ENCODE results near the gene IL13RA1.
"Not testable (repeated sequence)": the region's sequence is repeated elsewhere in the genome, so short reads cannot be mapped to it uniquely, and the experiment has no call there.

IL13RA1 gene

DNA sequence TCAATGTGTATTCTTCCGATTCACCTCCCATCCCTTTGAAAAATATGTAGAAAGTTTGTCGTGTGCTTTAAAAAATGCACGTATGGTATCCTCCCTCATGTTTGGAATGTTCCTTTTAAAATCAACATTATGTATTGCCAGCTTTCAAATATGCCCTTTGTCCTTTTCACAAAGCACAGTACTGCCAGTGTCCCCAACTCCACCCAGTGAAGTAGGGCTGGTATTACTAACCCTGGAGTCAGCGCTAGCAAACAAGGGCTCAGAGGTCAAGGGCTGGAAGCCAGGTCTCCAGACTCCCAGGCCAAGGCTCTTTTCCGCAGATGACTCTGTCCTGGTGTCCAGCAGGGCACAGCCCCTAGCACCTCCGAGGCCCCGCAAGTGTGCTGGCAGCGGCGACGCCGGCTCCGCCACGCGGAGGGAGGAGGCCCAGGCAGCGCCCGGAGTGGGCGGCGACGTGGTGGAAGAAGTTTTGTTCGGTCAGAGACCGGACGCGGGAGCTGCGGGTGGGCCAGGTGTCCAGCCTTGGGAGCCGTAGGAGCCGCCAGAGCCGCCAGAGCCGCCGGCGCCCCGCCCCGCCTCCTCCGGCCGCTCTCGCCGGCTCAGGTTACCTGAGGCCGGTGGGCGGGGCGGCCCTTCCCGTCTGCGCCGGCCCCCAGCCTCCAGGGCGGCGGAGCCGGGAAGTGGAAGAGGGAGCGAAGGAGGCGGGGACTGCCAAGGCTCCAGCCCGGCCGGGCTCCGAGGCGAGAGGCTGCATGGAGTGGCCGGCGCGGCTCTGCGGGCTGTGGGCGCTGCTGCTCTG lies at the start of gene IL13RA1:
IL13RA1 (plus strand) TSS at position 720 of the 799 bp plus-strand sequence; CDS start at position 753, 33 bp downstream.
- DNase-seq, result peak in 1 of 2 experiments; percentile 65

DNA sequence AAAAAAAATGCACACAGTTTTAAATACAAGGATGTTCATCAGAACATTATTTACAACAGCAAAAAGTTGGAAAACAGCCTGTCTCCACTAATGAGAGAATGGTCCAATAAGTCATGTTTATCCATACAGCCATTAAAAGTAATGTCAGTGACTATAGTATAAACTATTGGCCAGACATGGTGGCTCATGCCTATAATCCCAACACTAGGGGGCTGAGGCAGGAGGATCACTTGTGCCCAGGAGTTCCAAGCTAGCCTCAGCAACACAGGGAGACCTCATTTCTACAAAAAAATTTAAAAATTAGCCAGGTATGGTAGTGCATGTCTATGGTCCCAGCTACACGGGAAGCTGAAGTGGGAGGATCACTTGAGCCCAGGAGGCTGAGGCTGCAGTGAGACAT lies 48.1 kb upstream of the IL13RA1 start:
- no peak for DNase-seq

DNA sequence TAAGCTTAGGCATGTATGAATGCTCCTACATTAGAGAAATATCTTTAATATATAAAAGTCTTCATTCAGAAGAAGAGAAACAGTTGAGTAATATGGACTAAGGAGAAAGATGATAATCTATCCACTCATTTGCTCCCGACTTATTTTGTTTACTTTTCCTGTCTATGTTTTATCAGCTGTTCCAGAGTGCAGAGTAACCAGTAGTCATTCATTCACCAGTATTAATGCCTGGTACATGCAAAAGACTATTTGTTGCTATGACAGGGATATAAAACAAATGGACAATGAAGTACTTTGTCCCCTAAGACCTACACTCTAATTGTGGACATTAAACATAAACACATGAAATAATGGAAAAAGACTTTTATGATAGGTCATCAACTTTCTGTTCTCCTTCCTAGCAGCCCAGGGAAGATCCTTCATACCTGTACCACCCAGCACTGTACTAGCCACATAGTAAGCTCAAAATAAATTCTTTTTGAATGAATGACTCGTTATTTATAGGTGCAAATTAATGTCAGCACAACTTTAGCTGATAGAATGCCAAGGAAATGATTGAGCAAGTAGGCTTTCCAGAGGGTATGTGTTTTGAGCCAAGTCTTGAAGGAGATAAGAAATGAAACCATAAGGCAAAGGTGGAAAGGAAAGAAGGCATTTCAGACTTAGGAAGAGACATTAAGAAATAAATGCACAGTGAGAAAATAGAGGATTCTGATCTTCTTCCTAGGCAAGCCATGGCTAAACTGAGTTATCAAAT lies 45.0 kb upstream of the IL13RA1 start:
- DNase-seq, result no peak

DNA sequence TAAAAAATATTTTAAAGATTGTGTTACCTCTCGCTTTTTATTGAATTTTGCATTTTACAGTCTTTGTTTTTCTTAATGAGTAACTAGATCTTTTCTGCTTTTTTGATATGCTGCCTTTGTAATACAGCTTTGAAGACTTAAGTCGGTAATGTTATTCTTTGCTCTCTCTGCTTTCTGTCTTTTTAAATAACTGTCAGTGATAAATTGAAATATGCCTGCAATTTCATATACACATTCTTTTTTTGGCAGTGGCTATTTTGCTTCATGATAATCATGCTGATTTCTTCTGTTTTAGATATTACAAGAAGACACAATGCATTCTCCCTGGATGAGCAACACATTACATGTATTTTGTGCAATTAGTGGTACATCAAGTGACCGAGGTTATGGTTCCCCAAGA lies 42.0 kb upstream of the IL13RA1 start:
- no peak for DNase-seq

DNA sequence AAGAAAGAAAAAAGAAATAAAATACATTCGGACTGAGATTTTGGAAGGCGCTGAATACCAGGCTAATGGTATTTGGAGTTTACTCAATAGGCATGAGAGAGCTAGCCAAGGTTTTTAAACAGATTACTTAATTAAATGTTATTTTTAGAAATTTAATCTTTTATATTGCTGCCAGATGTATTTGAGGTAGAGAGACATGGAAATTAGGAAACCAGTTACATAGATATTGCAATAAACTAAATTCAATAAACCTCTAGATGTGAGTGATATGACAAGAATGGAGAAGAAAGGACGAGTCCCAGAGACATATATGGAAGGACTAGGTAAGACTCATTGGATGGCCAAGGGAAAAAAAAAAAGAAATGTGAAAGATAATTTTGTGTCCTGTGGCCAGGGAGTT lies 38.5 kb upstream of the IL13RA1 start:
- no peak for DNase-seq

DNA sequence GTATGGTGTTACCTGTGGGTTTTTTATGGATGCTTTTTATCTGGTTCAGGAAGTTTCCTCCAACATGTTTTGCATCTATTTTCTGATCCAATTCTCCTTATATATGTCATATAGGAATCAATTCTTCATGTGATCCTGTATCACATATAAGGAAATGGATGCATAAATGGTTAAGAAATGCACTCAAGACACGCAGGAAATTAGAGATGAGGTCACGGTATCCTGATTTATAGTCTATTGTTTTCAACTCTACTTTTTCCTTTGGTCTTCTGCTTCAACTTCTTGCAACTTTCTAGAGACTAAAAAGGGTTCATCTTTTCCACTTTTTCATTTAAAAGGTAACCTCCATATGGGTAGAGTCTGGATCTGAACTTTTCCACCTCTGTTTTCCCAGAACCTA lies 33.6 kb upstream of the IL13RA1 start:
- no peak for DNase-seq

DNA sequence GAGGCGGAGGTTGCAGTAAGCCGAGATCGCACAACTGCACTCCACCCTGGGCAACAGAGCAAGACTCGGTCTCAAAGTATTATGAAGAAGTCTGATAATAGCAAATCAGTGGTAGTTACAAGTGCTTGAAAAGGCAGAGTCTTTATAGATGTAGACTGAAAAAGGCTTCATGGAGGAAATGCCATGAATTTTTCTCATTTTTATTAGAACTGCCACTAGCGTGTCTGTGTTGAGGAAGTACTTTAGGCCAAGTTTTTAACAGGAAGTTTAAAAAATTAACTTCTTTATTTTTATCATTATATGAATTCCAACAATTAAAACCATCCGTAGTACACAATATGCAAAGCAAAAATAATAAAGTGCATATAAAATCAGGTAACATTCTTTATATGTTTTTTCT lies 32.8 kb upstream of the IL13RA1 start:
- no peak for DNase-seq

DNA sequence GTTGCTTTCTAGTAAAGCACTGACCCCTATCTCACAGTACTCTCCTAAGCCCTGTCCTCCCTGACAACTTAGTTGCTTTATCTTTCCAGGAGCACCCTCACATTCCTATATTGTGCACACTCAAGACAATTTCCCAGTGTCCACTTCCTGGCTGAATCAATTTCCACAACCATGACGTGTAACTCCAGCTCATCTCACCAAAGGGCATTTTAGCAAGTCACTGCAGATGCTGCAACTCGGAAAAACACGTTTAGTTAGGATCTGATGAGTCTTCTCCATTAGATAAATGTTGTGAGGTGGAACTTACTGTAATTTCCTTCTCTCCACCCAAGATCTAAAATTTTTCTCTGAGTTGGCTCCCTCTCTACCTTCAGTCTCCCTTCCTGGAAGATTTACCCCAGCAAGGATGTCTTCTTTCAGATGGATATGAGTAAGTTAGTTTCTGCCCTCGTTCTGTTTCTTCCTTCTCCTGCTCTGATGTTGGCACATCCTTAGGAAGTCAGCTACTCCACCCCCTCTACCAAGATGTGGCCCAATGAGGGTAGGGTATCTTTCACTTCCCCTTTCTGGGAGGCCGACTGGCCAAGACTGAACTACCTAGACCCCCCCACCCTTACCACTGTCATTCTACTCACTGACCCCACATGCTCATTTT lies 28.8 kb upstream of the IL13RA1 start:
- no peak for DNase-seq

DNA sequence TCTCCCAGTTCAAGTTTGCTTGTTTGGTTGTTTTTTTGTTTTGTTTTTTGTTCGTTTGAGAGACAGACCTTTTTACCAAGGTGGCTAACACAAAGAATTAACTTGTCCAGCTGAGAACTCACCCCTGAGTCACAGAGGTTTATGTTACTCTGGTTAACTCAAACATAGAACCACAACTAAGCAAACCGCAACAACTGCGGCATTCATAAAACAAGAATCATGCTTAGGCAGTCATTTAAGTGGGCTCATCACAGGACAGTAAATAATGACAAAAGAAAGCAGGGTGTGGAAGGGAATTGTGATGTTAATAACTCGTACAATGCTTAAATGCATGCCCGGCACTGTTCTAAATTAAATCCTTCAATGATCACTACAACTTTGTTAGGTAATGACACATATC lies 24.7 kb upstream of the IL13RA1 start:
- DNase-seq, result no peak

DNA sequence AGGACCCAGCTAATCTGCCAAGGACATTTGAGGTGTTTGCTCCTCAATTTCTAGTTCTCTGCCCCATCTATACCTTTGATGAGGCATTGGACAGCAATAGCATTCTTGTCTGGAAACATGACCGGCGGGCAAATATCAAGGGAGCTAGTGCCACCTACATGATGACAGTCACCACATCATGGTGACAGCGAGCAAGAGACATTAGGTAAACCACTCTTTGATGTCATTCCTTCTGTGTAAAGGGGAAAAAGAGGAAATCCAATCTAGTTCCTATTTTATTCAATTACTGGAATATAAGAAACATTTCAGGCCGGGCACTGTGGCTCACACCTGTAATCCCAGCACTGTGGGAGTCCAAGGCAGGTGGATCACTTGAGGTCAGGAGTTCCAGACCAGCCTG lies 20.7 kb upstream of the IL13RA1 start:
- no peak for DNase-seq

DNA sequence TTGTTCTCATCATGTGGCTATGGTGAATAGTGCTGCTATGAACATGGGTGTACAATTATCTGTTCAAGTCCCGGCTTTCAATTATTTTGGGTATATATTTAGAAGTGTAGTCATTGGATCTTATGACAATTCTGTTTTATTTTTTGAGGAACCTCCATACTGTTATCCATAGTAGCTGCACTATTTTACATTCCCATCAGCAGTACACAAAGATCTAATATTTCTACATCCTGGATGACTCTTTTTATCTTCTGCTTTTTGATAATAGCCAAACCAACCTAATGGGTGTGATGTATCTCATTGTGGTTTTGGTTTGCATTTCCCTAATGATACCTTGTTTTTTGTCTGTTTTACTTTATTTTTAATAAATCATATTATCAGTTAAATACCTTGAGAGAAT lies 12.9 kb upstream of the IL13RA1 start:
- DNase-seq, result no peak

DNA sequence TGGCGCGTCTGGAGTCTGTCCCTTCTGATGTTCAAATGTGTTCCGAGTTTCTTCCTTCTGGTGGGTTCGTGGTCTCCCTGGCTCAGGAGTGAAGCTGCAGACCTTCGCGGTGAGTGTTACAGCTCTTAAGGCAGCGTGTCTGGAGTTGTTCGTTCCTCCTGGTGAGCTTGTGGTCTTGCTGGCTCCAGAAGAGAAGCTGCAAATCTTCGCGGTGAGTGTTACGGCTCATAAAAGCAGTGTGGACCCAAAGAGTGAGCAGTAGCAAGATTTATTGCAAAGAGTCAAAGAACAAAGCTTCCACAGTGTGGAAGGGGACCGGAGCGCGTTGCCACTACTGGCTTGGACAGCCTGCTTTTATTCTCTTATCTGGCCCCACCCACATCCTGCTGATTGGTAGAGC lies 11.5 kb upstream of the IL13RA1 start:
- not testable (repeated sequence) for DNase-seq

DNA sequence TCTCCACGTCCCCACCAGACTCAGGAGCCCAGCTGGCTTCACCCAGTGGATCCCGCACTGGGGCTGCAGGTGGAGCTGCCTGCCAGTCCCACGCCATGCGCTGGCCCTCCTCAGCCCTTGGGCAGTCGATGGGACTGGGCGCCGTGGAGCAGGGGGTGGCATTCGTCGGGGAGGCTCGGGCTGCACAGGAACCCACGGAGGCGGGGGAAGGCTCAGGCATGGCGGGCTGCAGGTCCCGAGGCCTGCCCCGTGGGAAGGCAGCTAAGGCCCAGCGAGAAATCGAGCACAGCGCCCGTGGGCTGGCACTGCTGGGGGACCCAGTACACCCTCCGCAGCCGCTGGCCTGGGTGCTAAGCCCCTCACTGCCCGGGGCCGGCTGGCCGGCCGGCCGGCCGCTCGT lies 10.6 kb upstream of the IL13RA1 start:
- DNase-seq, result not testable (repeated sequence)

DNA sequence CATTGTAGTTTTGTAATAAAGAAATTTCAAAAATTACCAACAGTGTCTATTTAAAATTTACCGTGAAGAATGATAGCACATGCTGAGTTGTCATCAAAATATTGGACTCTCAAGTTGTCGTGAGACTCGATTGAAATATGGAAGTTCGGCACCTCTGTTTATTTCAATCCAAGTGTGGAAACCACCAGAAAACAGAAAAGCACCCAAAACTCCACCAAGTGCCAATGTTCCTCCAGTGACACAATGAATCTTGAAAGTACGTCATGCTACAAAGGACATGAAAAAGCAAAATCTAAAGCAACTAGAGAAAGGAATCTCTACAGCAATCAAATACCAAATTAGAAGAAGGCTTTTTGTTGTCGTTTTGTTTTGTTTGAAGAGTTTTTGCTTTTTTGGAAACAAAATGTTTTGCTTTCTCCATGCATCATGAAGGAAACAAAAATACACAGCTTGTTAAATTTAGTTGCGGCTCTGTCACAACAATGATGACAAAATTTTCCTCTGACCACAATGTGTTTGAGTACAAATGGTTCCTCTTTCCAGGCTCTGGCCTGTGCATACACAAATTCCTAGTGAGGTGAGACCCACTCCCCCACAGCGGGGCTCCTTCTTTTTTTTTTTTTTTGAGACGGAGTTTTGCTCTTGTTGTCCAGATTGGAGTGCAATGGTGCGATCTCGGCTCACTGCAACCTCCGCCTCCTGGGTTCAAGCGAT lies 9.6 kb upstream of the IL13RA1 start:
- no peak for DNase-seq

DNA sequence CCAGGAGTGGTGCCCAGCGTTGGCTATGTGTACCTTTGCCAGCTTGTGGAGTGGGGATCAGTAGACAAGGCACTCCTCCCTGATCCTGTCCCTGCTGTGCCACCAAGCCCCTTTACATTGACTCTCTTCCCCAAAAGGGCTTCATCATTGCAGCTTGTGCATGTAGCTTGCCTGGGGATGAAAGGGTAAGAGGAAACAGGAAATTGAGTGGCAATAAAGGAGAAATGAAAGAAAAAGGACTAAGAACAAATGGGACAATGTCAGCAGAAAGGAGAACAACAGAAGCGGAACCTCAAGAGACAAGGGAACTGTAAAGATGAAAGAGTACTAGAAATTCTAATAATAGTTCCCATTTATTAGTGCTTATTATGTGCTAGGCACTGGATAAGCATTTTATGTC lies 8.7 kb upstream of the IL13RA1 start:
- no peak for DNase-seq

DNA sequence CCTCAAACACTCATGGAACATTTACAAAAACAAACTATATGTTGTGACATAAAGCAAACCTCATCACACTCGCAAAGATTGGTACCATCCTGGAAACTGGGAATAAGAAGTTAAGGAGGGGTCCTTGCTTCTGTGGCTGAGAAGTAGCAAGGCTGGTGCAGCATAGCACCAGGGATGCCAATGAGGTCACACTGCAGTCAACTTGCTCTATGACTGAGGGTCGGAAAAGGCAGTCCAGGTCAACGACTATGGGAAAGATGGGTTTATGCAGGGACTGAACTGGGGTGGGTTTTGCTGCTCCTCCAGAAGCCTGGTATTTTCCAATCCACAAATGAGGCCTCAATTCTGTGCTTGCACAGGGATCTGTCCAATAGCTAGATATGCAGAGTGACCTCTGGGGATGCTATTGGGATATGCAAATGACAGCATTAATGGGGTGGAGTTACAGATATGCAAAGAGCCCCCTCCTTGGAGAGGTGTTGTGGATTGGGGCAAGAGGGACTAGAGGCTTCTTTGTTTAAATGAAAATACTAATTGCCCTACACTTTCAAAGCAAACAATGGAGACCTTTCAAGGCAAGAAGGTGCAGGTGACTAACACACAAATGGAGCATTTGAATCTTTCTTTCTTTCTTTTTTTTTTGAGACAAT lies 7.2 kb upstream of the IL13RA1 start:
- DNase-seq, result no peak

DNA sequence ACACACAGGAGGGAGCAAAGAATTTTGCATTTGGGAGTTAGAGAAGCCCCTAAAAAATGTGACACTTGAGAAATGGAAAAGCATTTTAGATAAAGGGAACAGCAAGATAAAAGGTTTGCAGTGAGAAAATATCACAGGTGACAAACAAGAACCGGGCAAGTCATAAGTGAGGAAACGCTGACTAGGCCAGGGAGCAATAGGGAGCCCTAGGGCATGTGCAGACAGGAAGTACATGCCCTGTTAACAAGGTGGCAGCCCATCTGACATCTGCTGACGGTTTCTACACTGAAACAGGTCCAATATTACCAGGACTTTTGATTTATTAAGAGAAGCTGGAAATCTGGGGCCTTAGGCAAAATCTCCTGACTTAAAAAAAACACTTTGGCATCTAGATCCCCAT lies 4.0 kb upstream of the IL13RA1 start:
- no peak for DNase-seq

DNA sequence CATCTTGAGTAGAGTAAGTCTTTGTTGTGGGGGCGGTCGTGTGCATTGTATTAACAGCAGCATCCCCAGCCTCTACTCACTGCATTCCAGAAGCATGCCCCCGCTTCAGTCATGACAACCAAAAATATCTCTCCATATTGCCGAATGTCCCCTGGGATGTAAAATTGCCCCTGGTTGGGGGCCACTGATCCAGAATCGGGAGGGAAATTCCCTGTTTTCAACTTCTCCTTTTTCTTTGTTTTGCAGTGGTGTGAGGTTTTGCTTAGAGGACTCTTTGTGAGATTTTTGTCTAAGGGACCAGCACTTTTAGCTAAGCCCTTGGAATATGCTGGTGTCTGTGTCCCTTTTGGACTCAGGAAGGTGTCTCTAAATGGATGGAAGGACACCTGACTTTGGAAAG lies 3.0 kb upstream of the IL13RA1 start:
- no peak for DNase-seq

DNA sequence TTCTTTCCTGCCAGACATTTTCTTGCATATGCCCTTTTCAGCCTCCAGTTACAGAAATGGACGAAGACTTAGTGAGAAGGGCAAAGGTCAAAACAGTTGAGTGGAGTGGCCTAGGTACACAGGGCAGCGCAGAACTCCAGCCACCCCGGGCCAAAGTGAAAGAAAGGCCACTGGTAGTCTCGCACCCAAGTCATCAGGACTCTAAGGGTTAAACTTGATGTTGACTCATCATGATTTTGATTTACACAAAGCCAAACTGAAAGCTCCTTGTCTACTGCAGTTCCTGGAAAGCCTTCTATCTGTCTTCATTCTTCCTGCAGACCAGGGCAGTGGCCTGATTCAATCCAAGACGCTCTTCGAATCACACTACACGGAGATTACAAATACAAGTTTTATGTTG lies 2.6 kb upstream of the IL13RA1 start:
- DNase-seq, result no peak

DNA sequence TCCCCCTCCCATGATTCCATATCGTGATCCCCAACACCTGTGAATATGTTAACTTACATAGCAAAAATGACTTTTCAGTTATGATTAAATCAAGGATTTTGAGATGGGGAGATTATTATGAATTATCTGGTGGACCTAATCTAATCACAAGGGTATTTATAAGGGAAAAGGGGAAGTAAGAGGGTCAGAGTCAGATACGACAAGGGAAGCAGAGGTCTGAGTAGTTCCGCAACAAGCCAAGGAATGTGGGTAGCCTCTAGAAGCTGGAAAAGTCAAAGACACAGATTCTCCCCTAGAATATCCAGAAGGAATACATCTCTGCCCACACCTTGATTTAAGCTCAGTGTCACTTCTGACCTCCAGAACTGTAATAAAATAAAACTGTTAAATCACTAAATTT lies 1.0 kb upstream of the IL13RA1 start:
- no peak for DNase-seq

DNA sequence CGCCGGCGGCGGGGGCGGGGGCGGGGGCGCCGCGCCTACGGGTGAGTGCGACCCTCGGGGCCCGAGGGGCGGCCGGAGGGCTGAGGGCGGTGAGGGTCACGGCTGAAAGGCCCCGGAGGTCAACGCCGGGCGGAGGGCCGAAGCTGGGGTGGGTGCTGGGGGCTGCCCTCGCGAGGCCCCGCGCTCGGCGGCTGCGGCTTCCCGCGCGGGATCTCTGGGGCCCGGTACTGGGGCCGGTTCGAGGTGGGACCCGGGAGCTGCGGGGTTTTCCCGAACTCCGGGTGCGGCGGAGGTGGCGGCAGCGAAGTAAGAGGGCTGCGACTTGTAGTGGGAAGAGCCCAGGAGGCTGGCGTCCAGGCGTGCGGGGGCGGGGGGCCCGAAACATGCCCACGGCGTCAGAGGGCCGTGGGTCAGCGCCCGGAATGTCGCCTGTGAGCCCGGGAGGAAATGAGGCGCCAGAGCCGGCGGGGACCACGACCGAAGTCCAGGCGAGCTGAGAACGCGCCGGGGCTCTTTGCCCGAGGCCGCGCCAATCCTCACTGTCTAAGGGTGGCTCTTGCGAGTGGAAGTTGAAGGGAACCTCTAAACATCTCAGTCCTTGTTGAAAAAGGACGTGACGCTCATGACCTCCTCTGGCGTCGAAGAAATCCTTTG lies 407 bp downstream of the IL13RA1 start:
- no peak for DNase-seq

DNA sequence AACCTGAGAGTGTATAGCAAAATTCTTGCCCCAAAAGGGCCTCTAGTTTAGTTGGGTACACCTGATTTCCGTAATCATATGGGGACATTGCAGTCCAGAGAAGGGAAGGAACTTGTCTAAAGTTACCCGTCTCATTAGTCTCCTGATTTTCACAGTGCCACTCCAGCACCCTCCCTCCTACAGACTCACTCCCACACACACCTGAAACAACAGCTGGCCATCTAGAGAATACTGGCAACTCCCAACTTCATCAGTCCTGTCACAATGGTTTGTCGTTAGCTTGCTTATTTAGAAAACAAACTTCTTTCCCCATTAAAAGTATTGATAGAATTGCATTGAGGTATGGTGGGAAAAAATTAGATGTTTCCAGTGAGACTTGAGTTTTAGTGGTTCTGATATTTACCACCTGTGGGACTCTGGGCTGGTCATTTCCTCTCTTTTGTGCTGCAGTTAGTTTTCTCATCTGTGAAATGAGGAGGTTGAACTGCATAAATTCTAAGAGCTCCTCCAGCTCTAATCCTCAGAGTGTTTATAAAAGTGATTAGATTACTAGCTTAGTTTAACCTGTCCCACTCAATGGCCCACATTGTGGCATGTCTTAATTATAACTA lies 1.7 kb downstream of the IL13RA1 start:
- DNase-seq, result no peak
